ENCODE data around the gene MRGPRD. TPM values are rescaled to one million over a fixed set of nuclear protein-coding genes. Genes with fewer than 3 reads are reported as not detected.
A peak's percentile ranks its signal among the peaks of the same experiment; 100 is the strongest.

Gene MRGPRD
- total and polyA plus RNA-seq, 2 of the 13 experiments (the other 11 are each of a cell fraction or from before 2014, with no cell fraction given): not detected

GRCh38 chr11:68958211-68958610 is 22.6 kb downstream of the MRGPRD start:
- no TSS peak for BruUV-seq (replicated peaks)
- intact Hi-C loops (cut with micrococcal nuclease; ENCODE audit: unreplicated experiment) (no loop called here), in situ Hi-C loops (cut with HindIII; ENCODE audit: extremely low pct_ligation_motif_present, low pct_unique_long_range_greater_than_20kb) (no loop called here)
- H3K36me3 ChIP-seq (replicated peaks in 1 of 2; ENCODE audit: control insufficient read depth in 1 of 2, insufficient read depth in 2 of 2, low read length in 2 of 2): no peaks in the 10 kb centered on the region
- ChIA-PET POLR2A (no interaction called here), CTCF (ENCODE audit: low intra/inter-chr PET ratio, low total read pairs) (no interaction called here)
- no peak overlapping the region for H3K4me2 ChIP-seq (ENCODE audit: low read depth, low read length)
- H3K27me3 ChIP-seq (ENCODE audit: control insufficient read depth in 1 of 2, insufficient read depth in 2 of 2, low read length in 2 of 2): peaks cover 2 to 11% of the 10 kb centered on the region in 2 experiments; a peak in 4 of 5 replicates
- no peaks in the 10 kb centered on the region for H4K20me1 ChIP-seq (ENCODE audit: insufficient read depth, low read length)
- no peak for DNase-seq (ENCODE audit: low spot score)
- 41% methylated on average over 6 of the region's 9 CpGs for WGBS (ENCODE audit: low lambda C conversion rate)
- H3K79me2 ChIP-seq (ENCODE audit: insufficient read depth, low read length): no peaks in the 10 kb centered on the region
- H3K9ac ChIP-seq (ENCODE audit: insufficient read depth, low read depth, low read length): no peak overlapping the region
- ATAC-seq: no peak
- no peaks in the 10 kb centered on the region for H3K9me3 ChIP-seq (ENCODE audit: low read length)
- FAIRE-seq: no peak
- no peak overlapping the region for H3K4me3 ChIP-seq (replicated peaks in 1 of 3; ENCODE audit: insufficient read depth in 1 of 3, low read depth in 2 of 3, low read length in 3 of 3)
- no peak overlapping the region for H2AFZ ChIP-seq (ENCODE audit: low read length)
- no peak for TF ChIP-seq ZNF83 (CRISPR knock-in tag; IDR thresholded peaks at IDR 0.05; ENCODE audit: borderline replicate concordance)
- TF ChIP-seq PRMT3 (CRISPR knock-in tag; IDR thresholded peaks at IDR 0.05; ENCODE audit: borderline replicate concordance, low read depth): no peak
- no peak for TF ChIP-seq ZFP1 (CRISPR knock-in tag; IDR thresholded peaks at IDR 0.05)
- TF ChIP-seq MYNN (CRISPR knock-in tag; IDR thresholded peaks at IDR 0.05; ENCODE audit: low read depth): no peak
- TF ChIP-seq ZNF224 (CRISPR knock-in tag; IDR thresholded peaks at IDR 0.05): no peak
- no peak overlapping the region for H3K27ac ChIP-seq (ENCODE audit: extremely low read length, insufficient read depth, low read length)
- H3K4me1 ChIP-seq (ENCODE audit: insufficient read depth, low read length): no peaks in the 10 kb centered on the region

GRCh38 chr11:68956547-68957254 is 24.1 kb downstream of the MRGPRD start:
- ChIA-PET CTCF (ENCODE audit: low intra/inter-chr PET ratio, low total read pairs) (no interaction called here), POLR2A (no interaction called here)
- Histone ChIP-seq H3K4me2 (ENCODE audit: low read depth, low read length) (no peak overlapping the region), H3K36me3 (replicated peaks in 1 of 2; ENCODE audit: control insufficient read depth in 1 of 2, insufficient read depth in 2 of 2, low read length in 2 of 2) (no peaks in the 10 kb centered on the region), H3K9me3 (ENCODE audit: low read length) (no peaks in the 10 kb centered on the region), H3K79me2 (ENCODE audit: insufficient read depth, low read length) (no peaks in the 10 kb centered on the region), H4K20me1 (ENCODE audit: insufficient read depth, low read length) (no peaks in the 10 kb centered on the region), H3K27me3 (ENCODE audit: control insufficient read depth in 1 of 2, insufficient read depth in 2 of 2, low read length in 2 of 2) (peaks cover 2 to 11% of the 10 kb centered on the region in 2 experiments; a peak in 4 of 5 replicates), H3K4me1 (ENCODE audit: insufficient read depth, low read length) (no peaks in the 10 kb centered on the region), H3K9ac (ENCODE audit: insufficient read depth, low read depth, low read length) (no peak overlapping the region), H3K27ac (ENCODE audit: extremely low read length, insufficient read depth, low read length) (no peak overlapping the region), H2AFZ (ENCODE audit: low read length) (no peak overlapping the region), H3K4me3 (replicated peaks in 1 of 3; ENCODE audit: insufficient read depth in 1 of 3, low read depth in 2 of 3, low read length in 3 of 3) (no peak overlapping the region)
- 71% methylated on average over 4 of the region's 12 CpGs for WGBS (ENCODE audit: low lambda C conversion rate)
- in situ Hi-C loops (cut with HindIII; ENCODE audit: extremely low pct_ligation_motif_present, low pct_unique_long_range_greater_than_20kb) (no loop called here), intact Hi-C loops (cut with micrococcal nuclease; ENCODE audit: unreplicated experiment) (no loop called here)
- peak; percentile 11; the same call in 2 of the 3 replicates for ATAC-seq
- no TSS peak for BruUV-seq (replicated peaks)
- FAIRE-seq: no peak
- no peak for DNase-seq (ENCODE audit: low spot score)
- TF ChIP-seq ZNF343 (CRISPR knock-in tag; IDR thresholded peaks at IDR 0.05): no peak
- no peak for TF ChIP-seq SIN3A (IDR thresholded peaks at IDR 0.05; ENCODE audit: borderline replicate concordance, low read depth, low read length)
- TF ChIP-seq NR3C1 (CRISPR knock-in tag; IDR thresholded peaks at IDR 0.05): no peak
- no peak for TF ChIP-seq ZNF670 (CRISPR knock-in tag; IDR thresholded peaks at IDR 0.05; ENCODE audit: borderline replicate concordance)
- TF ChIP-seq ZNF224 (CRISPR knock-in tag; IDR thresholded peaks at IDR 0.05): no peak
- no peak for TF ChIP-seq ZNF629 (CRISPR knock-in tag; conservative IDR thresholded peaks at IDR 0.05)
- TF ChIP-seq GATAD2A (CRISPR knock-in tag; IDR thresholded peaks at IDR 0.05): no peak
- no peak for TF ChIP-seq PHF5A (CRISPR knock-in tag; IDR thresholded peaks at IDR 0.05; ENCODE audit: low read depth, unreplicated experiment)
- no peak for TF ChIP-seq ZNF484 (CRISPR knock-in tag; IDR thresholded peaks at IDR 0.05; ENCODE audit: borderline replicate concordance, low read depth)
- TF ChIP-seq MLXIP (CRISPR knock-in tag; IDR thresholded peaks at IDR 0.05; ENCODE audit: borderline replicate concordance): no peak
- TF ChIP-seq DNMT3B (CRISPR knock-in tag; conservative IDR thresholded peaks at IDR 0.05): no peak
- no peak for TF ChIP-seq SCMH1 (CRISPR knock-in tag; IDR thresholded peaks at IDR 0.05; ENCODE audit: borderline replicate concordance)

All from HepG2 (cell line).